H9 (cell line): ENCODE data around the gene MALT1. TPM values are rescaled to one million over a fixed set of nuclear protein-coding genes. Genes with fewer than 3 reads are reported as not detected.

ENCODE experiments used
- DNase-seq: peaks from one replicate; pipeline ENCODE4 v3.0.0-alpha.2; 2017
- H2AFZ ChIP-seq: one replicate; pipeline ENCODE4 v1.6.1; 2013; ENCODE audit warnings: mild to moderate bottlenecking, low read length, control low read depth, moderate library complexity
- H2AK5ac ChIP-seq: 2 replicates; pipeline ENCODE4 v1.6.1; 2013; ENCODE audit warnings: low read length, control low read depth, mixed read lengths; ENCODE audit not compliant: insufficient read length
- H2BK120ac ChIP-seq: one replicate; pipeline ENCODE4 v1.6.1; 2013; ENCODE audit warnings: low read depth, mild to moderate bottlenecking, low read length, control low read depth, inconsistent platforms; ENCODE audit not compliant: poor library complexity, severe bottlenecking
- H2BK12ac ChIP-seq: 2 replicates; pipeline ENCODE4 v1.6.1; 2013; ENCODE audit warnings: low read length, control low read depth, mixed read lengths, low read depth; ENCODE audit not compliant: insufficient read length
- H2BK15ac ChIP-seq: 2 replicates; pipeline ENCODE4 v1.6.1; 2013; ENCODE audit warnings: low read depth, low read length, control low read depth
- H2BK20ac ChIP-seq: one replicate; pipeline ENCODE4 v1.6.1; 2013; ENCODE audit warnings: low read depth, mild to moderate bottlenecking, low read length, control low read depth, inconsistent platforms; ENCODE audit not compliant: poor library complexity, severe bottlenecking
- H2BK5ac ChIP-seq: 2 replicates; pipeline ENCODE4 v1.6.1; 2013; ENCODE audit warnings: low read length, control low read depth, mixed read lengths; ENCODE audit not compliant: insufficient read length
- H3K14ac ChIP-seq: 2 replicates; pipeline ENCODE4 v1.6.1; 2013; ENCODE audit warnings: low read length, control low read depth; ENCODE audit not compliant: insufficient read depth
- H3K18ac ChIP-seq: 2 replicates; pipeline ENCODE4 v1.6.1; 2013; ENCODE audit warnings: low read depth, mild to moderate bottlenecking, mixed read lengths, low read length, control low read depth; ENCODE audit not compliant: insufficient read length
- H3K23ac ChIP-seq: 2 replicates; pipeline ENCODE4 v1.6.1; 2013; ENCODE audit warnings: low read length, control low read depth, mixed read lengths, low read depth; ENCODE audit not compliant: insufficient read length
- H3K23me2 ChIP-seq: 2 replicates; pipeline ENCODE4 v1.6.1; 2013; ENCODE audit warnings: low read depth, mild to moderate bottlenecking, mixed read lengths, low read length, control low read depth; ENCODE audit not compliant: insufficient read length, poor library complexity, severe bottlenecking
- H3K27ac ChIP-seq: 2 replicates; pipeline ENCODE4 v1.5.1; 2013; ENCODE audit warnings: low read length, control low read depth, mixed read lengths, low read depth; ENCODE audit not compliant: insufficient read length
- H3K27me3 ChIP-seq: 2 replicates; pipeline ENCODE4 v1.6.1; 2013; ENCODE audit warnings: low read length, control low read depth, inconsistent platforms; ENCODE audit not compliant: insufficient read depth
- H3K4ac ChIP-seq: 2 replicates; pipeline ENCODE4 v1.6.1; 2013; ENCODE audit warnings: low read depth, mild to moderate bottlenecking, control low read depth, inconsistent platforms, low read length, moderate library complexity
- H3K4me1 ChIP-seq: 2 replicates; pipeline ENCODE4 v1.6.1; 2013; ENCODE audit warnings: low read length, control low read depth, inconsistent platforms; ENCODE audit not compliant: insufficient read depth
- H3K4me2 ChIP-seq: 2 replicates; pipeline ENCODE4 v1.6.1; 2013; ENCODE audit warnings: low read length, control low read depth, mixed read lengths; ENCODE audit not compliant: insufficient read length, insufficient read depth
- H3K56ac ChIP-seq: 2 replicates; pipeline ENCODE4 v1.6.1; 2013; ENCODE audit warnings: low read depth, mild to moderate bottlenecking, mixed read lengths, low read length, control low read depth; ENCODE audit not compliant: insufficient read length
- H3K79me1 ChIP-seq: 2 replicates; pipeline ENCODE4 v1.6.1; 2013; ENCODE audit warnings: low read depth, mild to moderate bottlenecking, moderate library complexity, low read length, control low read depth, inconsistent platforms; ENCODE audit not compliant: insufficient read depth, poor library complexity, severe bottlenecking
- H3K79me2 ChIP-seq: 2 replicates; pipeline ENCODE4 v1.6.1; 2013; ENCODE audit warnings: low read length, control low read depth, inconsistent platforms; ENCODE audit not compliant: insufficient read depth
- H3K9ac ChIP-seq: 2 replicates; pipeline ENCODE4 v1.6.1; 2013; ENCODE audit warnings: low read length, control low read depth, mixed read lengths; ENCODE audit not compliant: insufficient read length; ENCODE audit errors: extremely low read depth
- H3K9me3 ChIP-seq: one replicate; pipeline ENCODE4 v1.6.1; 2013; ENCODE audit warnings: low read depth, low read length, inconsistent platforms; ENCODE audit not compliant: control insufficient read depth
- H3T11ph ChIP-seq: one replicate; pipeline ENCODE4 v1.6.1; 2013; ENCODE audit warnings: mild to moderate bottlenecking, low read length, control low read depth, inconsistent platforms
- H4K20me1 ChIP-seq: one replicate; pipeline ENCODE4 v1.6.1; 2013; ENCODE audit not compliant: control insufficient read depth, insufficient read length, insufficient read depth
- H4K5ac ChIP-seq: 2 replicates; pipeline ENCODE4 v1.6.1; 2013; ENCODE audit warnings: low read depth, mild to moderate bottlenecking, mixed read lengths, low read length, control low read depth; ENCODE audit not compliant: insufficient read length
- H4K8ac ChIP-seq: replicated peaks from 2 replicates; pipeline ENCODE4 v1.6.1; 2013; ENCODE audit warnings: low read length, control low read depth, mixed read lengths, low read depth; ENCODE audit not compliant: insufficient read length
- H4K91ac ChIP-seq: 2 replicates; pipeline ENCODE4 v1.6.1; 2013; ENCODE audit warnings: low read depth, mild to moderate bottlenecking, moderate library complexity, mixed read lengths, low read length, control low read depth; ENCODE audit not compliant: insufficient read length
- H3K27ac Mint-ChIP-seq, 3 experiments: 2 replicates in 2 of 3; 3 replicates in 1 of 3; pipeline ENCODE4 v1.8.0; 2020 to 2021; ENCODE audit warnings: mixed read lengths in 3 of 3, mild to moderate bottlenecking in 1 of 3, moderate library complexity in 1 of 3
- H3K27me3 Mint-ChIP-seq: 2 replicates; pipeline ENCODE4 v1.8.0; 2021; ENCODE audit warnings: low read depth, mild to moderate bottlenecking, moderate library complexity, mixed read lengths
- H3K36me3 Mint-ChIP-seq, 3 experiments: 2 replicates in 2 of 3; 3 replicates in 1 of 3; pipeline ENCODE4 v1.8.0; 2020 to 2021; ENCODE audit warnings: low read depth in 3 of 3, mixed read lengths in 3 of 3; ENCODE audit not compliant: insufficient read depth in 1 of 3
- H3K4me1 Mint-ChIP-seq, 2 experiments: 2 replicates each; pipeline ENCODE4 v1.8.0; 2020; ENCODE audit warnings: mixed read lengths in 2 of 2
- H3K4me3 Mint-ChIP-seq, 2 experiments: 2 replicates in 1 of 2; 3 replicates in 1 of 2; pipeline ENCODE4 v1.8.0; 2020 to 2021; ENCODE audit warnings: mild to moderate bottlenecking in 2 of 2, mixed read lengths in 2 of 2, moderate library complexity in 1 of 2
- H3K9me3 Mint-ChIP-seq, 2 experiments: 2 replicates in 1 of 2; 3 replicates in 1 of 2; pipeline ENCODE4 v1.8.0; 2020; ENCODE audit warnings: mild to moderate bottlenecking in 2 of 2, mixed read lengths in 2 of 2, moderate library complexity in 1 of 2
- CTCF ChIP-seq: fragments of 200-600 bp; sonication (generic); conservative IDR thresholded peaks from 3 replicates; pipeline ENCODE4 v1.8.0; 2021; ENCODE audit warnings: antibody characterized with exemption, mild to moderate bottlenecking
- WGBS: extraction: QIAGEN DNeasy Blood & Tissue Kit; methylation state at CpG from one replicate; pipeline ENCODE4 v1.1.7; 2013; ENCODE audit warnings: missing lambda C conversion rate, low lambda C conversion rate, mixed read lengths; ENCODE audit not compliant: insufficient read length; ENCODE audit errors: extremely low coverage; 5-methylcytosine and 5-hydroxymethylcytosine counted together
- total RNA-seq: library from RNA; stranded (reverse); gene quantifications from 2 replicates; pipeline ENCODE4 v1.2.1, GENCODE V29; 2021

MALT1 gene
- total RNA-seq, 1 experiment from 2014 or later = 18.1 TPM

GRCh38 chr18:58777471-58777870 lies 106.2 kb downstream of the MALT1 start:
- no peak overlapping the region for H3K18ac ChIP-seq
- H3K9me3 ChIP-seq = no peaks in the 10 kb centered on the region
- Mint-ChIP-seq H3K27ac (no peak overlapping the region), H3K4me1 (peaks cover 14 to 15% of the 10 kb centered on the region in 2 experiments), H3K9me3 (no peaks in the 10 kb centered on the region; a peak in 1 of 5 replicates), H3K4me3 (no peak overlapping the region), H3K36me3 (no peaks in the 10 kb centered on the region; a peak in 1 of 7 replicates), H3K27me3 (no peaks in the 10 kb centered on the region)
- no CpG with 5 or more reads among the region's 4 CpGs for WGBS
- no peak overlapping the region for H2BK120ac ChIP-seq
- no peaks in the 10 kb centered on the region for H3K27me3 ChIP-seq
- TF ChIP-seq CTCF = no peak
- no peaks in the 10 kb centered on the region for H3K23me2 ChIP-seq
- H3K4me2 ChIP-seq = no peak overlapping the region
- no peak overlapping the region for H2BK15ac ChIP-seq
- no peak overlapping the region for H4K91ac ChIP-seq
- no peak overlapping the region for H4K8ac ChIP-seq
- H3K27ac ChIP-seq = no peak overlapping the region
- no peaks in the 10 kb centered on the region for H3K4me1 ChIP-seq
- no peak overlapping the region for H2BK12ac ChIP-seq
- H2BK5ac ChIP-seq = no peak overlapping the region
- no peak overlapping the region for H3K56ac ChIP-seq
- H4K5ac ChIP-seq = no peak overlapping the region
- no peak for DNase-seq
- H3K79me1 ChIP-seq = no peaks in the 10 kb centered on the region
- no peaks in the 10 kb centered on the region for H4K20me1 ChIP-seq
- H2AK5ac ChIP-seq = no peak overlapping the region
- no peaks in the 10 kb centered on the region for H3K79me2 ChIP-seq
- no peak overlapping the region for H3K14ac ChIP-seq
- H2AFZ ChIP-seq = no peak overlapping the region
- no peak overlapping the region for H3K23ac ChIP-seq
- no peak overlapping the region for H2BK20ac ChIP-seq
- no peak overlapping the region for H3K9ac ChIP-seq
- H3K4ac ChIP-seq = no peak overlapping the region
- no peak overlapping the region for H3T11ph ChIP-seq
